AG09309 (cell line): ENCODE measurements around the gene SCN1A.

ENCODE experiments used
- DNase-seq: peaks from one replicate; pipeline ENCODE4 v3.0.0-alpha.2; 2010; ENCODE audit warnings: low read depth
- H3K4me3 ChIP-seq: 2 replicates; pipeline ENCODE4 v1.5.1; 2011; ENCODE audit warnings: mild to moderate bottlenecking, low read depth, low read length, moderate library complexity; ENCODE audit not compliant: control insufficient read depth
- CTCF ChIP-seq: IDR thresholded peaks from 2 replicates; pipeline ENCODE4 v1.5.1; 2011; ENCODE audit warnings: mild to moderate bottlenecking, low read depth, low read length, inconsistent platforms; ENCODE audit not compliant: insufficient read depth, control insufficient read depth; ENCODE audit errors: missing control alignments

SCN1A gene

GRCh38 chr2:166127217-166128155 is at the start of gene SCN1A:
TSS of gene SCN1A (minus strand) at chr2:166128020. CDS start at chr2:166073621, 54,399 bp downstream.
- H3K4me3 ChIP-seq = no peak within 1 kb of the TSS; the same call in 1 of the 2 replicates
- peak; percentile 37 for DNase-seq
- peak; percentile 56 for TF ChIP-seq CTCF

- no peak for TF ChIP-seq CTCF
- DNase-seq = no peak
- H3K4me3 ChIP-seq = no peak overlapping the region
These were observed 45.4 kb upstream of the SCN1A start for GRCh38 chr2:166173263-166173662.

- no peak overlapping the region for H3K4me3 ChIP-seq
- no peak for DNase-seq
- TF ChIP-seq CTCF = no peak
These were observed 43.4 kb upstream of the SCN1A start for GRCh38 chr2:166171216-166171615.

GRCh38 chr2:166170356-166170755 is 42.5 kb upstream of the SCN1A start:
- no peak for TF ChIP-seq CTCF
- H3K4me3 ChIP-seq = no peak overlapping the region
- no peak for DNase-seq

- no peak overlapping the region for H3K4me3 ChIP-seq
- DNase-seq = no peak
- TF ChIP-seq CTCF = no peak
These were observed 39.6 kb upstream of the SCN1A start for GRCh38 chr2:166167449-166167848.

DNA sequence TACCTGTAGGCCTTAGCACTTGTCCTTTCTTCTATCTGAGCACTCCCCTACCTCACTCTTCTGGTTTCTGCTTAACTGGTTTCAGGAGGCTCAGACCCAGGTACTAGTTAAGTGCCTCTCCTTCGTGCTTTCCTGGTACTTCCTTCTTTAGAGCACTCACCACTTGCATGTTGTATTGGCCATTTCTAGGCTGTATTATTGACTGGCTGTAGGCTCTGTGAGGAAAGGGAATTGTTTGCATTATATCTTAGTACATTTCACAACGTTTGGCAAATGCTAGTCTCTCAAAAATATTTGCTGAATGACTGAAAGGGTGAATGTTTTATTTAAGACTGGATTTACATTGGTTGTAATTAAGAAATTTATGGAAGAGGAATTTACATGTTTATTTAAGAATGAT is 36.0 kb upstream of the SCN1A start:
- no peak for TF ChIP-seq CTCF
- DNase-seq = no peak
- H3K4me3 ChIP-seq = no peak overlapping the region
